HG03066 (cell line): ENCODE data around the gene GPR155.
A peak's percentile ranks its signal among the peaks of the same experiment; 100 is the strongest.

Experiments used
- ATAC-seq: cut with Tn5 transposase; IDR thresholded peaks from one replicate; pipeline ENCODE4 v1.9.1; 2021; ENCODE audit warnings: low read depth; ENCODE audit not compliant: unreplicated experiment

Gene GPR155, protein sequence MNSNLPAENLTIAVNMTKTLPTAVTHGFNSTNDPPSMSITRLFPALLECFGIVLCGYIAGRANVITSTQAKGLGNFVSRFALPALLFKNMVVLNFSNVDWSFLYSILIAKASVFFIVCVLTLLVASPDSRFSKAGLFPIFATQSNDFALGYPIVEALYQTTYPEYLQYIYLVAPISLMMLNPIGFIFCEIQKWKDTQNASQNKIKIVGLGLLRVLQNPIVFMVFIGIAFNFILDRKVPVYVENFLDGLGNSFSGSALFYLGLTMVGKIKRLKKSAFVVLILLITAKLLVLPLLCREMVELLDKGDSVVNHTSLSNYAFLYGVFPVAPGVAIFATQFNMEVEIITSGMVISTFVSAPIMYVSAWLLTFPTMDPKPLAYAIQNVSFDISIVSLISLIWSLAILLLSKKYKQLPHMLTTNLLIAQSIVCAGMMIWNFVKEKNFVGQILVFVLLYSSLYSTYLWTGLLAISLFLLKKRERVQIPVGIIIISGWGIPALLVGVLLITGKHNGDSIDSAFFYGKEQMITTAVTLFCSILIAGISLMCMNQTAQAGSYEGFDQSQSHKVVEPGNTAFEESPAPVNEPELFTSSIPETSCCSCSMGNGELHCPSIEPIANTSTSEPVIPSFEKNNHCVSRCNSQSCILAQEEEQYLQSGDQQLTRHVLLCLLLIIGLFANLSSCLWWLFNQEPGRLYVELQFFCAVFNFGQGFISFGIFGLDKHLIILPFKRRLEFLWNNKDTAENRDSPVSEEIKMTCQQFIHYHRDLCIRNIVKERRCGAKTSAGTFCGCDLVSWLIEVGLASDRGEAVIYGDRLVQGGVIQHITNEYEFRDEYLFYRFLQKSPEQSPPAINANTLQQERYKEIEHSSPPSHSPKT

DNA sequence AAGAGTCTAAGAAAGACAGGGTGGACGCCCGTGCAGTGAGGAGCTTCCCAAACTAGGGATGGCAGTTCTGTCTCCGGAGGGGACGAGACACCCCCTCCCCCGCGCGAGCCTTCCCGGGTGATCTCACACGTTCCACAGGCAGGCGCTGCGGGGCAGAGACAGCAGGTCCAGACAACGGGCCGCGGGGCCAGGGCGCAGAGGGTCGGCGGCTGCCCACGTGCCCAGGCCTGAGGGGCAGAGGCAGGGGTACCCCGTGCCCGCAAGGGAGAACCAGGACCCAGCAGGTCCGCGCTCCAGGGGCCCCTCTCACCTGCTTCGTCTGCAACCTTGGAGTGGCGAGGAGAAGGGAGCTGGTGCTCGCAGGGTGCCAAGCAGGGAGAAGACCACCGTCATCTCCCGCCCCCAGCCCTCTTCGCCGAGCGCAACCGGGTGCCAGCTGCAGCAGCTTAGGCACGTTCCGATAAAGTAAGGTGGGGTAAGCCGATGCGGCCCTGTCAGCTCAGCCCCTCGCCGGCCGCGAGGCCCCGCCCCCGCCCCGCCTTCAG, at the start of gene GPR155:
GPR155 (minus strand) TSS at position 467 of the 545 bp plus-strand sequence. CDS start 5,073 bp downstream, outside the sequence.
- peak; percentile 40 for ATAC-seq

DNA sequence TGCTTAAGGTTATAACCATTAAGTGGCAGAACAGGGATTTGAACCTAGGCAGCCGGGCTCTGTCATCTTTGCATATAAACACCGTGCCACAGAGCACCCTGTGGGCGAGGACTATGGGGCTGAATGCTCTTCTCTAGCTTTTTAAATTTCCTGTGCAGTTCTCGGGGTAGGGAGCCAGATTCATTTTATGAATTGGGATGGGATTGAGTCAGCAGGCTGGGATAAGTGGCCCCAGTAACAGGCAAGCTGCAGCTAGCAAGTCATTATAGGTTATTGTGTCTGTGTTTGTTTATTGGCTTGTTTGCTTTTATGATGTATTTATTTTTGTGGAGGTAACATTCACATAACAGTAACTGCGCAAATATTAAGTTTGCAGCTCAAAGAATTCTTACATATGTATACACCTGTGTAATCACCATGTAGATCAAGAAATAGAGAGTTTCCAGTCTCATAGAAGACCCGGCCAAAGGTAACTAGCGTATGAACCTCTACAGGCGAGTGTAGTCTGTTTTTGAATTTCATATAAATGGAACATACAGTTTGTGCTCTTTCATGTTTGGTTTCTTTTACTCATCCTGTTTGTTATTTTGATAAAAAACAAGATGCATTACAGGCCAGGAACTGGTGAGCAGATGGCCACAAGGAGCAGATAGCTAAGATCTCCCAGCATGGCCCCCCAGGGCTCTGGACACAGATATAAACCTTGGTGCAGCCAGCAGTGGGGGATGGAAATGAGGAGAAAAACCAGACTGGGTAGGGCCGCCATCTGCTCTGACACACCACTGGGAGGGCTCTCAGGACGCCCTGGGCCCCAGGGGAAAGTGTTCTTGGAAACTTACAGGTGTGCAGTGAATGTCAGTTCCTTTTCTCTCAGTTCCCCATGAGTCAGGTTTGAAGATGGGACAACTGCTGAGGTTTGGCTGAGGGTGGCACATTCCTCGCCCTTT, 49.2 kb upstream of the GPR155 start:
- ATAC-seq, result no peak

DNA sequence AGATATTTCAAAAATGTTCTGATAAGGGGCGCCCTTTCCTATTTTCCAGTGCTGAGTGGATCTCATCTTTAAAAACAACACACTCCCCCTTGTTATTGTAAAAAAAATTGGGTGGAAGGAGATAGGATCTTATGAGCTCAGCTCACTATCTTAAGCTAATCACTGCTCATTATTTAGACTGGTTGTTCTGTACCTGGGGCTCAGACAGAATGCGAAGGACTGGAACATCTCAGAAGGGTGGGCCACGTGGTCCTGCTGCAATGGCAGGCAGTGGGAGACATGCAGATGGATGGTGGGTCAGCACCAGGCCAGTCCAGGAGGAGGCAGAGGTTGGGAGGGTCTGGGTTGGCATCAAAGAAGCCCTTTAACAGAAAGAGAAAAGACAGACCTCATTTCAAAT, 48.3 kb upstream of the GPR155 start:
- ATAC-seq, result no peak

DNA sequence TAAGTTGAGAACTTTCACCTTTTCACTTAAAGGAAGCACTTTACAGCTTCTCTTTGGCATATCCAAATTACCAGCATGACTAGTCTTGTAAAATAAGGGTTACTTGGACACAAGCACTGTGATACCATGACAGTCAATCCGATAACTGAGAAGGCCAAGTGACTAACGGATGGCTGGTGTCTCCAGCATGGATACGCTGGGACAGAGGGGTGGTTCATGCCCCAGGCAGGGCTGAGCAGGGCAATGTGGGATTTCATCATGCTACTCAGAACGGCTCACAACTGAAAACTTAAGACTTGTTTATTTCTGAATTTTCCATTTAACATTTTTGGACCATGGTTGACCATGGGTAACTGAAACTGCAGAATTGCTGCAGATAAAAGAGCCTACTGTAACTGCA, 43.1 kb upstream of the GPR155 start:
- no peak for ATAC-seq

DNA sequence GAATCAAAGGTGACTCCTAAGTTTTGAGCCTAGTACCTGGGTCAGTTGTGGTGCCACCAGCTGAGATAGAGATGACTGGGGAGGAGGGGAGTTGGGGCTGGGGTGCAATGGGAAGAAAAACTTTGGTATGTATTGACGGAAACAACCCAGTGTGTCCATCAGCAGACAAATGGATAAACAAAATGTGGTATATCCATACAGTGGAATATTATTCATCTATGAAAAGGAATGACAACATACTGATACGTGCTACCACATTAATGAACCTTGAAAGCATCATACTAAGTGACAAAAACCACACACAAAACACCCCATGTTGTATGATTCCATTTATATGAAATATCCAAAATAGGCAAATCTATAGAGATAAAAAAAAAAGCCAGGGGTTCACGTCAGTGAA, 41.1 kb upstream of the GPR155 start:
- no peak for ATAC-seq

DNA sequence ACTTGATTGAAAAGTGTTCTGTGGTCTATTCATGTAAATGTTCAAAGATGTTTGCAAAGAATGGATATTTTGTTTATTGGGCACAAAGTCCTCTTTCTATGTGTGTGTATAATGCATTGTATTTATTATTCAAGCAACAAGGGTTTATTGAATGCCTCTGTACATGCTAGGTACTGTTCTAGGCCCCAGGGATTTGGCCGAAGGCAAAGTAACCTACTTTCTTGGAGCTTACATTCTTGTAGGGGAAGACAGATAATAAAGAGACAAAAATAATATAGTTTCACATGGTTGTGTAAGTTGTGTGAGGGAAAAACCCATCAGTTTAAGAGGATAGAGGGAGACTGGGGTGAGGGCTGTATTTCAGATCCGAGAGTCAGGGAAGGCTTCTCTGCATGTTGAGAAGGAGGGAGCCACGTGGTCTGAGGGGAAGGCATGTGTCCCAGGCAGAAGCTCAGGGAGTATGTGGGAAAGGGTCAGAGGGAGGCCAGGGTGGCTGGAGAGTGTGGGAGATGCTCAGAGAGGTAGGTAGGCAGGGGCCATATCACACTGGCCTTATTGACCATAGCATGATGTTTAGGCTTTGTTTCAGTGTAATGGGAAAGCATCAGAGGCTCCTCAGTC, 40.4 kb upstream of the GPR155 start:
- no peak for ATAC-seq

DNA sequence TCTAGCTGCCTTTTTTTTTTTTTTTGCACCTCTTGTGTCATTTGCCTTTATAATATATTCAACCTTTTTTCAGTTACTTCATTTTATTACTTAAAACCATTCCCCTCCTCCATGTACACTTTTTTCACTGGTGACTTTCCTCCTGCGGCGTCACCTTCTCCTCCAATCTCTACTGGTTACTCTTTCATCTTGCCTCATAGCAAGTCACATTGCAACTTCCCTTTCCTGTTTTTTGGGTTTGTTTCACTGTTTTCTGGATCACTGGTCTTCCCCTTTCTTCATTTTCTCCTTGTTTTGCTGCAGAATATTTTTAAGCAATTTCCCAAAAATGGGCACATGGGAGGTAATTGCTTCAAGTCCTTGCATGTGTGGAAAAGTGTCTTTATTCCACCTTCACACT, 37.7 kb upstream of the GPR155 start:
- no peak for ATAC-seq

DNA sequence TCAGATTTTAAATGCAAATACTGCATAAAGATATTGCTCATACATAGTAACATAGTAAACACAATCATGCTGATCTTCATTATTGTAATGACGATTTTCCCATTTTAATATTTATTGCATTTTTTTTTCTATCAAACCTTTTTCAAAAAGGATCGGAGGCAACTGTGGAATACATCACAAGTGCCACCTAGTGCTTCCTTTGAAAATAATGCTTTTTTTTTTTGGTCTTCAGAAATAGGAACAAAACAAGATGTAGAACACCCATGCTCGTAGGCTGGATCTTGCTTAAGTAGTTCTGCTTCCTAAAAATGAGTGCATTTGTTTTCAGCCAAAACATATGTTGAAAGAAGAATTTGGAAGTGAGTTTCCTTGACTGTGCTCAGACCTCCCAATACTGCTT, 35.7 kb upstream of the GPR155 start:
- no peak for ATAC-seq

DNA sequence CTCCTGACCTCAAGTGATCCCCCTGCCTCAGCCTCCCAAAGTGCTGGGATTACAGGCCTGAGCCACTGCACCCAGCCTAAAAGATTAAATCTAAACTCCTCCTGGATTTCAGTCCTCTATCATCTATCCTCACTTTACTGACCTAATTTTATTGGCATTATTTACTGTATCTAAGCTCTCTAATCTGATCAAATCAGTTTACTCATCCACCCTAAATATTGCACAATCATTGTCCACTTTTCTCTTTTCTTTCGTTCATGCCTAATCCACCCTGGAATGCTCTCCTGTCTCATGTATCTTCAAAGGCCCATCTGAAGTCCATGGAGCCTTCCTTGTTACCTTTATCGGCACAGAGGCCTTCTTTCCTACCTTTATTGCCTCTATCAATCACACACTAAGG, 31.6 kb upstream of the GPR155 start:
- ATAC-seq, result no peak

DNA sequence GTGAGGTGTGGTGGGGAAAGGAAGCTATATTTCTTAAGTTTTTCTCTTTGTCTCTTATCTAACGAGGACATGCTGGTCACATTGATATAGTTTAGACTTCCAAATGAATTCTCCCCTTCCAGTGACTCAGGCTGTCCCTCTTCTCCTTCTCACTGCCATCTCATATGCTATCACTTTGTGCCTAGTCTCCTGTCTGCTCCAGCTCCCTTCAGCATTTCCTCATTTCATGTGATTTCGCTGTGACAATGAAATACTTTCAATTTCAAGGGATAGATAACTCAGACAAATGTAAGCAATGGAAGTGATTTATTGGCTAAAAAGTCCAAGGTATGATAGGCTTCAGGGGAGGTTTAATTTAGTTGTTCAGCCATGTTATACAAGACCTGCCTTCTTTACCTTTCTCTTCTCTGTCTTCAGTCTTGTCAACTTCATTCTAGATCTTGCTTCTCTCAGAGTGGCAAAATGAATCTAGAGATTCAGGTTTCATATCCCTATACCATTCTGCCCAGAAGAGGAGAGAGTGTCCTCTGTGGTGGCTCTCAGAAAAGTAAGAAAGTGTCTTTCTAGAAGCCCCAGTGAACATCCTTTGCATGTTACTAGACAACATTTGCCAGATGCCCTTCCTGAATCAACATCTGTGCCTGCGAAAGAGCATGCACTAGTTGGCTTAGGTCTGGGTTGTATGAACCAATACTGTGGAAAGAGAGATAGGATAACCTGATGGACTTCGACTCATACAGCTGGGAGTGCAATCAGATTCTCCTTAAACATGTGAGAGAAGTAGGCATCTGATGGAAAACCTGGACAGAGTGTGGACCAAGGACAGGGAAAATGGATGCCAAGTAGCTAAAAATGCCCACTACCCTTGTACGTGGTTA, 29.9 kb upstream of the GPR155 start:
- ATAC-seq, result no peak

DNA sequence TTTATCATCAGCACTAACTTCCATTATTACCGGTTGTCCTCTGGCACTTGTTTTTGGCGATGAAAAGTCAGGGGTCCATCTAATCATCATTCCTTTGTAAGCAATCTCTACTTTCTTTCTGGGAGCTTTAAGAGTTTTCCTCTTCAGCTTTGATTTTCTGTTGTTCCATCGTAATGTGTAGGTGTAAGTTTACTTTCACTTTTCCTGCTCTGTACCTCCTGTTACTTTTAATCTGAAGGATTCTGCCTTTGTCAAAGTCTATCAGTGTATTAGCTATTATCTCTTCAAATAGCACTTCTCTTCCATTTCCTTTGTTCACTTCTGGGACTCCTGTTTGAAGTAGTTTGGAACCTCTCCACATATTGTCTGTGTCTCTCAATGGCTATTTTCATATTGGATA, 25.5 kb upstream of the GPR155 start:
- ATAC-seq, result no peak

DNA sequence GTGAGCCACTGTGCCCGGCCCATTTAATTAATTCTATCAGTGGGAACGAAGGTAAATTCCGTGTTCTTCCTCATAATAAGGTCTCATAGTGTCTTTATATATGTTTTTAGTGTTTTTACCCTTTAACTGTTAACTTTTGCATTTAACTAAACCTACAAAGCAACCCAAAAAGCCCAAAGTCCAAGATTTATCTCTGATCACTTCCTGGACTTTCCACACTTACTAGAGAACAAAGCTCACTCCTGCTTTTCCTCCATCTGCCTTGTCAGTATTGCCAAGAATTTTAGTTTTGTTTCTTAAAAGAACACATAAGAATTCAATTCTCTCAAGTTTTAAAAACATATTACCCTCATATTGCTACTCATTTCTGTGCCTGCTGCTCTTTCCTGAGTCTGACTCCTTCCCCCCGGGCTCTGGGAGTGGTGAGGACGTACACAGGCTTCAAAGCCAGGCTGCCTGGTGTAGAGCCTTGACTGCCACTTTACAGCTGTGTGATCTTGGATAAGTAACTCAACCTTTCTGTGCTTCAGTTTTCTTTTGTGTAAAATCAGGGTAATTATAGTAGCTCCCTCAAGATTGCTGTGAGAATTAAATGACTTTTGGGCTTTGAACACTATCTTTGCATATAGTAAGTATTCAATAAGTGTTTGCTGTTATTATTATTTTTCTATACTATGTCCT, 24.9 kb upstream of the GPR155 start:
- ATAC-seq, result no peak

DNA sequence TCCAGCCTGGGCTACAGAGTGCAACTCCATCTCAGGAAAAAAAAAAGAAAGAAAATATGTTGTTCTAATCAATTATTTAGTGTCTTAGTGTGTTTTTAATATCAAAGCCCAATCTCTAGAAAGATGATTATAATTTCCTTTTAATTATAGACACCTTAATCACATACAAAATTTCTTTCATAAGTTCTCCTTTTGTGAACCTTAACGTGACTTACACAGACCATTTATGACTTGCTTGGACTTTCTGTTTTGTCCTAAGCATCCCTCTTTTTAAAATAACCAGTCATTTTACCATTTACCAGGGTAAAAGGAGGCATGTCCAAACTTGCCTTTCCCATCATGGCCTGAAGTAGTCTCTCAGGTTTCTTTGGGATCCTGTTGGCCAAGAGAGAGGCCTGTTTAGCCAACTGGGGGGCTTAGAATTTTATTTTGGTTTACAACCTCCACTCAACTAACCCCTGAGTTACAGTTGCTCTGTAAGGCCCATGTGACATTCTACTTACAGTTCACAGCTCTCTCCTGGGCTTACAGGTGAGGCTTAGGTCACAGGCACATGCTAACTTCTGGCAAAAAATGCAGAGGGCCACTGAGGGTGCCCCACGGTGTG, 23.9 kb upstream of the GPR155 start:
- ATAC-seq, result no peak

DNA sequence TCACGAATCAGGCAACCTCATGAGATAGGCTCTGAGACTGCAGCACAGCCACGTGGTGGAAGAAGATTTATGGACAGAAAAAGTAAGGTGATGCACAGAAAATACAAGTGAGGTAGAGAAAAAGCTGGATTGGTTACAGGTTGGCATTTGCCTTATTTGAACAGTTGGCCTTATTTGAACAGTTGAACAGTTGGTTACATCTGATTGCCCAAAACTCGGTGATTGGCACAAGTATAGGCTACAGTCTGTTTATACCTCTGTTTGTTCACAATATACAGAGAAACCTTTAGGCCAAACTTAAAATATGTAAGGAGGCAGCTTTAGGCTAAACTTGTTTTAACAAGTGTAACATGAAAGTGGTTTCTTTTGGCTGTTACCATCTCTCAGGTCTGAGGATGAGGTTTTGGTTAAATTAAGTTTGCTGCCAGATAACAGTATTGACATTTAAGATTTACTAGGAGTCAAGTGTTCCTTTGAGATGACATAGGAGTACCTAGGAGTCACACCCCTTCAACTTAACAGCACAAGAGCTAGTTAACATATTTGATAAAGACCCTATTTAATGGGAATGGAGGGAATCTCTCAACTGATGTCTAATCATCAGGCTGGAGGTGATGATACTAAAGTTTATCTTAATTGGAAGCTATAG, 16.5 kb upstream of the GPR155 start:
- no peak for ATAC-seq

DNA sequence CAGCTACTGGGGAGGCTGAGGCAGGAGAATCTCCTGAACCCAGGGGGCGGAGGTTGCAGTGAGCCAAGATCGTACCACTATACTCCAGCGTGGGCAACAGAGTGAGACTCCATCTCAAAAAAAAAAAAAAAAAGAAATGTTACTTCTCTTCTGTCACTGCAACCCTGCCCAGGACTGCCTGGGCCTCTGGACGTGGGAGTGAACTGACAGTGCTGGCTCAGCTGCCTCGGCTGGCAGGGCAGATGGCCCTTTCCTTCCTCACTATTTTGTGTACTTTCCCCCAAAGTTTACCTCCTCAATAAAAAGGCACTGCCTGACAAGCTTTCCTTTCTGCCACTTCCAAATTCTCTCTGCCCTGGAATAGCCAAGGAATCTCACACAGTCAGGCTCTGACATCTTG, 12.5 kb upstream of the GPR155 start:
- no peak for ATAC-seq

DNA sequence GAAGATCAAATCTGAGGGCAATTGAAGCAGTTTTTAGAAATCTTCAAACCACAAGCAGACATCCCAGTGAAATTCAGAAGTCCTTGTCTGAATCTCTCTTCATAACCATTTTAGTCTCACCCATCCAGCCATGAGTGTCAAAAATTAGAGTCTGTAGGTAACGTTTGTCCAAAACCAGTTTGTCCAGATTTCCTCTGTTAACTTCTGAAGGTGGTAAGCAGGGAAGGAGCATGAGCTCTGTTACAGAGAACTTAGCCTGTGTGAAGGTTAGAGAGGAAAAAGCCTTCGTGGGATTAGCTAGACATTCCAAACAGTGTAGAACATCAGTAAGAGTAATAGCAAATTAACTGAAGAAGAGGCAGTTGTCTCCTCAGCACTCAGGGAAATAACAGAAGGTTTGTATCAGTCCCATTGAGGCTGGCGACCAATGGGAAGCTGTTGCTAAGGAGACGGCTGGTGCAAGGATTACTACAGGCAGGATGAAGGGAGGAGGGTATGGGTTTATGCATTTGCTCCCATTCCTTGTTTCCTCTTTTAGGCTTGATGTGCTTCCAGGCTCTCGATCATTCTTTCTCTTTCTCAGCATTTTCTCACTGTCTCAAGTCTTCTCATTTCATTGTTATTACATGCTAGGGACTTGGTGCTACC, 8.7 kb upstream of the GPR155 start:
- ATAC-seq, result no peak
